SK-N-SH (cell line): ENCODE results near the gene BSPRY.

Experiments
- FOXM1 ChIP-seq: IDR thresholded peaks from 2 replicates; pipeline ENCODE4 v1.4.0; 2012; ENCODE audit warnings: low read depth, mild to moderate bottlenecking
- GABPA ChIP-seq: IDR thresholded peaks from 2 replicates; pipeline ENCODE4 v1.4.0; 2012; ENCODE audit warnings: low read depth, mild to moderate bottlenecking
- POLR2AphosphoS5 ChIP-seq: IDR thresholded peaks from 2 replicates; pipeline ENCODE4 v1.6.1; 2012; ENCODE audit warnings: low read depth, low read length
- TF ChIP-seq, protein P1 (sequence below): fragments of 200-600 bp; sonication (generic); IDR thresholded peaks from 2 replicates; pipeline ENCODE4 v1.6.1; 2017; ENCODE audit warnings: antibody characterized with exemption, mild to moderate bottlenecking, moderate library complexity

DNA sequence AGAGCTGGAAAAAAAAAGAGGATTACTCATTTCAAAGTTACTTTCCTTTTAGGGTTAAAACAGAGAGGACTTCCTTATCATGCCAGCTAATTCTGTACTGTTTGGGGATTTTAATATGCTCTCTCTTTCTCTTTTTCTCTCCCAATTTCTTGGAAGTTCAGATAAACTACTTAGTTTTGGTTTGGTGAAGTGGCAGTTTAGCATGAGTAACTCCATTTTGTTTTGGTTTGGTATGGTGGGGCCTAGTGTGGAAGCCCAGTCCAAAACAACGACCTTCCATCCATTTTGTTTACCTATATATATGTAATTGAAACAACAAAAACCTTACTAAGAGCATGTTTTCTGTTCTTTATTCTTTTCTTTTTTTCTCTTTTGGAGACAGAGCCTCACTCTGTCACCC is 3.7 kb upstream of the BSPRY start:
- TF ChIP-seq, protein P1, sequence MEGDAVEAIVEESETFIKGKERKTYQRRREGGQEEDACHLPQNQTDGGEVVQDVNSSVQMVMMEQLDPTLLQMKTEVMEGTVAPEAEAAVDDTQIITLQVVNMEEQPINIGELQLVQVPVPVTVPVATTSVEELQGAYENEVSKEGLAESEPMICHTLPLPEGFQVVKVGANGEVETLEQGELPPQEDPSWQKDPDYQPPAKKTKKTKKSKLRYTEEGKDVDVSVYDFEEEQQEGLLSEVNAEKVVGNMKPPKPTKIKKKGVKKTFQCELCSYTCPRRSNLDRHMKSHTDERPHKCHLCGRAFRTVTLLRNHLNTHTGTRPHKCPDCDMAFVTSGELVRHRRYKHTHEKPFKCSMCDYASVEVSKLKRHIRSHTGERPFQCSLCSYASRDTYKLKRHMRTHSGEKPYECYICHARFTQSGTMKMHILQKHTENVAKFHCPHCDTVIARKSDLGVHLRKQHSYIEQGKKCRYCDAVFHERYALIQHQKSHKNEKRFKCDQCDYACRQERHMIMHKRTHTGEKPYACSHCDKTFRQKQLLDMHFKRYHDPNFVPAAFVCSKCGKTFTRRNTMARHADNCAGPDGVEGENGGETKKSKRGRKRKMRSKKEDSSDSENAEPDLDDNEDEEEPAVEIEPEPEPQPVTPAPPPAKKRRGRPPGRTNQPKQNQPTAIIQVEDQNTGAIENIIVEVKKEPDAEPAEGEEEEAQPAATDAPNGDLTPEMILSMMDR = no peak
- TF ChIP-seq POLR2AphosphoS5 = no peak
- TF ChIP-seq FOXM1 = no peak
- no peak for TF ChIP-seq GABPA
